ENCODE measurements around the gene GAA.

DNA sequence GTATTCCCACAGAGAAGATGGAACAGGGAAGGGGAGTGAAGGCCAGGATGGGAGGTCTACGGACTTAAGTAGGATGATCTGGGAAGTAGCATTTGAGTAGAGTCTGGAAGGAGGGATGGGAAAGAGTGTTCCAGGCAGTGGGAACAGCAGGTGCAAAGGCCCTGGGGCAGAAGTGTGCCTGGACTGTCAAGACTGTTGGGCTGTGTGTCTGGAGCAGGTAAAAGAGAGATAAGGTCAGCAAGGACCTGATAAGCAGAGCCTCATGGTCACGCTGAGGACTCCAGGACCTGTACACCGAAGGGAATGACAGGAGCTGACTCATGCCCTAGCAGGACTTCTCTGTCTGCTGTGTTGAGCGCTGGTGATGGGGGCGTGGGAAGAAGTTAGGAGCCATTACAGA is 67.7 kb downstream of the GAA start:
- TF ChIP-seq, protein P1, sequence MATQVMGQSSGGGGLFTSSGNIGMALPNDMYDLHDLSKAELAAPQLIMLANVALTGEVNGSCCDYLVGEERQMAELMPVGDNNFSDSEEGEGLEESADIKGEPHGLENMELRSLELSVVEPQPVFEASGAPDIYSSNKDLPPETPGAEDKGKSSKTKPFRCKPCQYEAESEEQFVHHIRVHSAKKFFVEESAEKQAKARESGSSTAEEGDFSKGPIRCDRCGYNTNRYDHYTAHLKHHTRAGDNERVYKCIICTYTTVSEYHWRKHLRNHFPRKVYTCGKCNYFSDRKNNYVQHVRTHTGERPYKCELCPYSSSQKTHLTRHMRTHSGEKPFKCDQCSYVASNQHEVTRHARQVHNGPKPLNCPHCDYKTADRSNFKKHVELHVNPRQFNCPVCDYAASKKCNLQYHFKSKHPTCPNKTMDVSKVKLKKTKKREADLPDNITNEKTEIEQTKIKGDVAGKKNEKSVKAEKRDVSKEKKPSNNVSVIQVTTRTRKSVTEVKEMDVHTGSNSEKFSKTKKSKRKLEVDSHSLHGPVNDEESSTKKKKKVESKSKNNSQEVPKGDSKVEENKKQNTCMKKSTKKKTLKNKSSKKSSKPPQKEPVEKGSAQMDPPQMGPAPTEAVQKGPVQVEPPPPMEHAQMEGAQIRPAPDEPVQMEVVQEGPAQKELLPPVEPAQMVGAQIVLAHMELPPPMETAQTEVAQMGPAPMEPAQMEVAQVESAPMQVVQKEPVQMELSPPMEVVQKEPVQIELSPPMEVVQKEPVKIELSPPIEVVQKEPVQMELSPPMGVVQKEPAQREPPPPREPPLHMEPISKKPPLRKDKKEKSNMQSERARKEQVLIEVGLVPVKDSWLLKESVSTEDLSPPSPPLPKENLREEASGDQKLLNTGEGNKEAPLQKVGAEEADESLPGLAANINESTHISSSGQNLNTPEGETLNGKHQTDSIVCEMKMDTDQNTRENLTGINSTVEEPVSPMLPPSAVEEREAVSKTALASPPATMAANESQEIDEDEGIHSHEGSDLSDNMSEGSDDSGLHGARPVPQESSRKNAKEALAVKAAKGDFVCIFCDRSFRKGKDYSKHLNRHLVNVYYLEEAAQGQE (IDR thresholded peaks at IDR 0.05; ENCODE audit: insufficient read depth in 1 of 2, low read depth in 2 of 2, low read length in 2 of 2), result no peak
- TF ChIP-seq POLR2AphosphoS5 (IDR thresholded peaks at IDR 0.05; ENCODE audit: low read depth, low read length), result no peak
